Measurements from ENCODE around the gene DUS4L. TPM values are rescaled to one million over a fixed set of nuclear protein-coding genes. Genes with fewer than 3 reads are reported as not detected.

DUS4L gene
- total and polyA plus RNA-seq, 2 of the 13 experiments (the other 11 are each of a cell fraction or from before 2014, with no cell fraction given) = 5.6 to 9.8 TPM

GRCh38 chr7:107563081-107563774, 543 bp upstream of the DUS4L start:
- POLR2A ChIA-PET = interaction anchor here (0.7 to 1.8 kb wide), 3 partner anchors 17 to 393 kb away, joined by 4 to 13 read pairs (median 5); partner anchors contain the start of gene BCAP29
- peak overlapping the region; percentile 86 to 100 (median 94) for H3K4me3 ChIP-seq (replicated peaks in 1 of 3; ENCODE audit: insufficient read depth in 1 of 3, low read depth in 2 of 3, low read length in 3 of 3)
- H3K9ac ChIP-seq (ENCODE audit: insufficient read depth, low read depth, low read length) = peak overlapping the region; percentile 97
- H3K79me2 ChIP-seq (ENCODE audit: insufficient read depth, low read length) = peaks cover 50% of the 10 kb centered on the region
- TF ChIP-seq MYPOP (CRISPR knock-in tag; IDR thresholded peaks at IDR 0.05) (0 out of 2 replicates have a peak, but pooled peaks have one; percentile 49), HCFC1 (IDR thresholded peaks at IDR 0.05; ENCODE audit: low read depth, low read length) (no peak), CAMTA2 (CRISPR knock-in tag; IDR thresholded peaks at IDR 0.05; ENCODE audit: borderline replicate concordance) (0 out of 2 replicates have a peak, but pooled peaks have one; percentile 90), ZFYVE20 (CRISPR knock-in tag; IDR thresholded peaks at IDR 0.05; ENCODE audit: borderline replicate concordance, low read depth) (no peak), MZF1 (CRISPR knock-in tag; IDR thresholded peaks at IDR 0.05; ENCODE audit: borderline replicate concordance) (0 out of 2 replicates have a peak, but pooled peaks have one; percentile 15), ZNF20 (CRISPR knock-in tag; IDR thresholded peaks at IDR 0.05) (0 out of 2 replicates have a peak, but pooled peaks have one; percentile 19), ZBTB26 (CRISPR knock-in tag; IDR thresholded peaks at IDR 0.05; ENCODE audit: borderline replicate concordance) (peak; percentile 99), ZNF75D (CRISPR knock-in tag; IDR thresholded peaks at IDR 0.05; ENCODE audit: borderline replicate concordance) (0 out of 2 replicates have a peak, but pooled peaks have one; percentile 25), FOXO1 (CRISPR knock-in tag; IDR thresholded peaks at IDR 0.05) (no peak), ZNF652 (CRISPR knock-in tag; IDR thresholded peaks at IDR 0.05; ENCODE audit: borderline replicate concordance, low read depth) (peak; percentile 58; the same call in 1 of the 2 replicates)
- peak overlapping the region; percentile 71 for H3K4me2 ChIP-seq (ENCODE audit: low read depth, low read length)
- no peaks in the 10 kb centered on the region for H3K36me3 ChIP-seq (replicated peaks in 1 of 2; ENCODE audit: control insufficient read depth in 1 of 2, insufficient read depth in 2 of 2, low read length in 2 of 2)
- in situ Hi-C loops (cut with HindIII; ENCODE audit: extremely low pct_ligation_motif_present, low pct_unique_long_range_greater_than_20kb) (no loop called here), intact Hi-C loops (cut with micrococcal nuclease; ENCODE audit: unreplicated experiment) (no loop called here)
- no TSS peak for BruUV-seq (replicated peaks)
- H2AFZ ChIP-seq (ENCODE audit: low read length) = peak overlapping the region; percentile 87
- H3K27me3 ChIP-seq (ENCODE audit: control insufficient read depth in 1 of 2, insufficient read depth in 2 of 2, low read length in 2 of 2) = no peaks in the 10 kb centered on the region; a peak in 1 of 5 replicates
- WGBS (ENCODE audit: low lambda C conversion rate) = 2% methylated on average over 16 of the region's 21 CpGs
- H3K9me3 ChIP-seq (ENCODE audit: low read length) = no peaks in the 10 kb centered on the region
- peak overlapping the region; percentile 88 for H3K27ac ChIP-seq (ENCODE audit: extremely low read length, insufficient read depth, low read length)
- peaks cover 52% of the 10 kb centered on the region for H3K4me1 ChIP-seq (ENCODE audit: insufficient read depth, low read length)
- CTCF ChIA-PET (ENCODE audit: low intra/inter-chr PET ratio, low total read pairs) = no interaction called here
- ATAC-seq (peak; percentile 90), FAIRE-seq (no peak), DNase-seq (ENCODE audit: low spot score) (peak; percentile 37)
- H4K20me1 ChIP-seq (ENCODE audit: insufficient read depth, low read length) = 0 out of 2 replicates have a peak, but pooled peaks cover 3% of the 10 kb centered on the region
